PC-9 (cell line): ENCODE data around the gene CKAP5. TPM values are rescaled to one million over a fixed set of nuclear protein-coding genes. Genes with fewer than 3 reads are reported as not detected.

Source experiments
- BruUV-seq: library from RNA; stranded (reverse); fragments of 400-500 nt; replicated peaks from 2 replicates; lab custom pipeline; 2021; lab: Mats Ljungman, UMichigan
- CTCF ChIA-PET: fragments of 300-600 bp; sonication (Branson Sonifier 250); formaldehyde crosslinking; loops from one replicate; lab custom pipeline; 2022; ENCODE audit warnings: antibody characterized with exemption; lab: Charles Lee
- POLR2A ChIA-PET: fragments of 300-600 bp; sonication (Branson Sonifier 250); formaldehyde crosslinking; loops from one replicate; lab custom pipeline; 2022; ENCODE audit warnings: antibody characterized with exemption; ENCODE audit not compliant: unreplicated experiment; lab: Charles Lee
- DNase-seq, 2 experiments: peaks; one replicate each; pipeline versions ENCODE4 v3.0.0 to v3.0.0-alpha.2; 2015 to 2022; ENCODE audit warnings: mixed read lengths in 1 of 2
- H2AFZ ChIP-seq: fragments of 200-600 bp; sonication (generic); 2 replicates; pipeline ENCODE4 v1.8.1; 2017; ENCODE audit warnings: antibody characterized with exemption
- H3F3A ChIP-seq: fragments of 200-600 bp; sonication (generic); 2 replicates; pipeline ENCODE4 v1.8.1; 2017; ENCODE audit warnings: antibody characterized with exemption, mild to moderate bottlenecking, low read depth; ENCODE audit not compliant: insufficient read depth
- H3K27ac ChIP-seq: fragments of 200-600 bp; sonication (generic); 2 replicates; pipeline ENCODE4 v1.6.1; 2016; ENCODE audit warnings: mixed run types
- H3K27me3 ChIP-seq: fragments of 200-600 bp; sonication (generic); 2 replicates; pipeline ENCODE4 v1.6.1; 2016; ENCODE audit warnings: low read depth, mixed run types; ENCODE audit not compliant: insufficient read depth
- H3K36me3 ChIP-seq: fragments of 200-600 bp; sonication (generic); 2 replicates; pipeline ENCODE4 v1.6.1; 2016; ENCODE audit warnings: low read depth, mixed run types
- H3K4me1 ChIP-seq: fragments of 200-600 bp; sonication (generic); replicated peaks from 2 replicates; pipeline ENCODE4 v1.6.1; 2016; ENCODE audit warnings: mixed run types; ENCODE audit not compliant: insufficient read depth
- H3K4me2 ChIP-seq: fragments of 200-600 bp; sonication (generic); 2 replicates; pipeline ENCODE4 v1.6.1; 2017; ENCODE audit warnings: mixed run types
- H3K4me3 ChIP-seq: fragments of 200-600 bp; sonication (generic); 2 replicates; pipeline ENCODE4 v1.6.1; 2016; ENCODE audit warnings: mixed run types
- H3K79me2 ChIP-seq: fragments of 200-600 bp; sonication (generic); 2 replicates; pipeline ENCODE4 v1.6.1; 2017; ENCODE audit warnings: low read depth, mixed run types
- H3K9me2 ChIP-seq: fragments of 200-600 bp; sonication (generic); 2 replicates; pipeline ENCODE4 v1.8.1; 2017; ENCODE audit warnings: mild to moderate bottlenecking; ENCODE audit not compliant: insufficient read depth
- H3K9me3 ChIP-seq: fragments of 200-600 bp; sonication (generic); 2 replicates; pipeline ENCODE4 v1.8.1; 2016; ENCODE audit warnings: low read depth; ENCODE audit not compliant: insufficient read depth
- H4K20me1 ChIP-seq: fragments of 200-600 bp; sonication (generic); 2 replicates; pipeline ENCODE4 v1.8.1; 2017; ENCODE audit not compliant: insufficient read depth
- CTCF ChIP-seq: fragments of 200-600 bp; sonication (generic); conservative IDR thresholded peaks from 2 replicates; pipeline ENCODE4 v1.6.1; 2017; ENCODE audit warnings: mixed run types, antibody characterized with exemption, mild to moderate bottlenecking, moderate library complexity
- EZH2 ChIP-seq: fragments of 200-600 bp; sonication (generic); IDR thresholded peaks from 2 replicates; pipeline ENCODE4 v1.8.0; 2017; ENCODE audit warnings: antibody characterized with exemption, low read depth
- intact Hi-C: fragments of 100-400 bp; cut with micrococcal nuclease; formaldehyde crosslinking; loops from one replicate; pipeline ENCODE4 v1.10.0; 2022; ENCODE audit not compliant: unreplicated experiment
- total RNA-seq: library from RNA; stranded (reverse); gene quantifications from 2 replicates; pipeline ENCODE4 v1.2.3, GENCODE V29; 2021

CKAP5 gene
- total RNA-seq, 1 experiment from 2014 or later, result 195 TPM

GRCh38 chr11:46837860-46838259, 8.2 kb downstream of the CKAP5 start:
- Histone ChIP-seq H3K9me2 (no peaks in the 10 kb centered on the region), H3K9me3 (no peaks in the 10 kb centered on the region), H3F3A (peaks cover 12% of the 10 kb centered on the region; the same call in 1 of the 2 replicates), H2AFZ (no peak overlapping the region), H3K4me3 (no peak overlapping the region), H3K27me3 (no peaks in the 10 kb centered on the region), H4K20me1 (peaks cover 48% of the 10 kb centered on the region), H3K27ac (no peak overlapping the region), H3K36me3 (no peaks in the 10 kb centered on the region), H3K4me1 (no peaks in the 10 kb centered on the region), H3K79me2 (peaks cover 95% of the 10 kb centered on the region), H3K4me2 (no peak overlapping the region)
- BruUV-seq, result no TSS peak
- CTCF ChIA-PET, result no interaction called here
- no peak for DNase-seq
- intact Hi-C loops, result no loop called here
- TF ChIP-seq CTCF (no peak), EZH2 (no peak)
- POLR2A ChIA-PET, result no interaction called here

DNA sequence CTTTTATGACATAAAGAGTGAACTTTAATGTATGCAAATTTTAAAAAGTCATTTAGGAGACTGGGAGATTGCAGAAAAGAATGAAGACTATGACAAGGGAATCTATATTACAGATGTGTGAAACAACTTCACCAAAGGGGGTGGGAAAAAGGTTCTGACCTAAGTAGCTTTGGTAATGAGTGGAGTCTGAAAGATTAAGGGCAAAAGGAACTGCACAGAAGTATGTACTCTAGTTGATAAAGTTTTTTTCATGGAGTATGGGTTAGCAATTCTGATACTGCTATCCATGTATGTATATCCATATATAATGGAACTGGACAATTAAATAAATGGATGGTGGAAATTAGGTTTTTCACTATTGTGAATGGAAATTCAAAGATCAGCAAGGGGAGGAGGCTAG, 9.2 kb downstream of the CKAP5 start:
- Histone ChIP-seq H3K4me3 (no peak overlapping the region), H3F3A (peaks cover 17% of the 10 kb centered on the region; the same call in 1 of the 2 replicates), H2AFZ (no peak overlapping the region), H3K36me3 (no peaks in the 10 kb centered on the region), H3K4me2 (no peak overlapping the region), H3K27ac (no peak overlapping the region), H3K27me3 (no peaks in the 10 kb centered on the region), H3K79me2 (peaks cover 95% of the 10 kb centered on the region), H3K9me2 (no peaks in the 10 kb centered on the region), H3K9me3 (no peaks in the 10 kb centered on the region), H3K4me1 (no peaks in the 10 kb centered on the region), H4K20me1 (peaks cover 50% of the 10 kb centered on the region)
- intact Hi-C loops, result no loop called here
- POLR2A ChIA-PET, result no interaction called here
- TF ChIP-seq EZH2 (no peak), CTCF (no peak)
- DNase-seq, result no peak
- CTCF ChIA-PET, result no interaction called here
- BruUV-seq, result no TSS peak

GRCh38 chr11:46836431-46836830, 9.6 kb downstream of the CKAP5 start:
- Histone ChIP-seq H3K4me3 (no peak overlapping the region), H4K20me1 (peaks cover 46% of the 10 kb centered on the region), H2AFZ (no peak overlapping the region), H3K9me2 (no peaks in the 10 kb centered on the region), H3K79me2 (peaks cover 95% of the 10 kb centered on the region), H3K4me2 (no peak overlapping the region), H3K27ac (no peak overlapping the region), H3F3A (peaks cover 21% of the 10 kb centered on the region; the same call in 1 of the 2 replicates), H3K4me1 (no peaks in the 10 kb centered on the region), H3K27me3 (no peaks in the 10 kb centered on the region), H3K9me3 (no peaks in the 10 kb centered on the region), H3K36me3 (no peaks in the 10 kb centered on the region)
- no TSS peak for BruUV-seq
- no peak for DNase-seq
- TF ChIP-seq EZH2 (no peak), CTCF (no peak)
- intact Hi-C loops, result no loop called here
- ChIA-PET POLR2A (no interaction called here), CTCF (no interaction called here)
